K562 (cell line): ENCODE results near the gene SLC16A6.

Experiments used
- CCNT2 ChIP-seq: IDR thresholded peaks from 2 replicates; pipeline ENCODE4 v1.6.1; 2011; ENCODE audit warnings: borderline replicate concordance, low read depth, mild to moderate bottlenecking, moderate library complexity, mixed read lengths, low read length; ENCODE audit not compliant: insufficient read length; ENCODE audit errors: extremely low read depth
- CTCF ChIP-seq, 3 experiments: IDR thresholded peaks in 2 of 3; conservative IDR thresholded peaks in 1 of 3; 2 replicates each; pipeline ENCODE4 v1.5.1; 2011 to 2012; ENCODE audit warnings: low read length in 3 of 3, mild to moderate bottlenecking in 3 of 3, control low read depth in 2 of 3, improper control_type of control experiment in 1 of 3, inconsistent platforms in 1 of 3, low read depth in 1 of 3, mixed read lengths in 1 of 3, moderate library complexity in 1 of 3; ENCODE audit not compliant: insufficient read depth in 2 of 3
- KLF10 ChIP-seq: fragments of 250-450 bp; sonication (Bioruptor Pico); IDR thresholded peaks from 2 replicates; pipeline ENCODE4 v1.6.1; 2021; ENCODE audit warnings: matching md5 sums
- MED1 ChIP-seq: sonication (generic); formaldehyde crosslinking; IDR thresholded peaks from 2 replicates; pipeline ENCODE4 v1.8.1; 2023; ENCODE audit warnings: missing genetic modification reagents, borderline replicate concordance
- MTA3 ChIP-seq: fragments of 450-650 bp; formaldehyde crosslinking; IDR thresholded peaks from 2 replicates; pipeline ENCODE4 v1.6.1; 2017; ENCODE audit warnings: mild to moderate bottlenecking, borderline replicate concordance
- MXI1 ChIP-seq: IDR thresholded peaks from 2 replicates; pipeline ENCODE4 v1.6.1; 2011; ENCODE audit warnings: low read depth, mild to moderate bottlenecking, improper control_type of control experiment, low read length
- NFXL1 ChIP-seq: fragments of 450-650 bp; formaldehyde crosslinking; IDR thresholded peaks from 2 replicates; pipeline ENCODE4 v1.4.0; 2021; ENCODE audit warnings: mild to moderate bottlenecking
- NR1H2 ChIP-seq: sonication (generic); formaldehyde crosslinking; IDR thresholded peaks from 2 replicates; pipeline ENCODE4 v1.4.0; 2020; ENCODE audit warnings: mild to moderate bottlenecking, missing genetic modification reagents
- POLR2A ChIP-seq: fragments of 450-650 bp; conservative IDR thresholded peaks from 2 replicates; pipeline ENCODE4 v1.6.1; 2016
- SETDB1 ChIP-seq: IDR thresholded peaks from one replicate; pipeline ENCODE4 v1.6.1; 2012; ENCODE audit warnings: low read length, control low read depth, inconsistent platforms
- SNIP1 ChIP-seq: fragments of 450-650 bp; IDR thresholded peaks from 2 replicates; pipeline ENCODE4 v1.7.1; 2017; ENCODE audit warnings: low read depth, mild to moderate bottlenecking
- TGIF2 ChIP-seq: sonication (generic); formaldehyde crosslinking; IDR thresholded peaks from 2 replicates; pipeline ENCODE4 v1.8.1; 2022; ENCODE audit warnings: mild to moderate bottlenecking, missing genetic modification reagents, moderate library complexity
- ZNF586 ChIP-seq: fragments of 450-650 bp; formaldehyde crosslinking; conservative IDR thresholded peaks from 2 replicates; pipeline ENCODE4 v1.4.0; 2020; ENCODE audit warnings: mild to moderate bottlenecking, moderate library complexity
- ZNF644 ChIP-seq: fragments of 200-800 bp; sonication (Bioruptor generic); IDR thresholded peaks from 2 replicates; pipeline ENCODE4 v1.6.1; 2016; ENCODE audit warnings: low read depth, missing genetic modification characterization, missing compliant biosample characterization

DNA sequence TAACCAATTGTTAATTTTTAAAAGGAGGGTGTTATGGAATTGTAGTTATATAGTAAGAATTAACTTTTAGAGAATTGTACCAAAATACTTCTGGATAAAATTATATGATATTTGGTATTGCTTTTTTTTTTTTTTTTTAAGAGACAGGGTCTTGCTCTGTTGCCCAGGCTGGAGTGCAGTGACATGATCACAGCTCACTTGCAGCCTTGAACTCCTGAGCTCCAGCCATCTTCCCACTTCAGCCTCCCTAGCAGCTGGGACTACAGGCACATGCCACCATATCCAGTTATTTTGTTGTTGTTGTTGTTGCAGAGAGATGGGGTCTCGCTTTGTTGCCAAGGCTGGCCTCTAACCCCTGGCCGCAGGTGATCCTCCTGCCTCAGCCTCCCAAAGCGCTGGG, 8.9 kb upstream of the SLC16A6 start:
- TF ChIP-seq POLR2A, result no peak
- no peak for TF ChIP-seq TGIF2
- TF ChIP-seq NR1H2 (CRISPR knock-in tag), result no peak
- TF ChIP-seq MED1 (CRISPR knock-in tag), result no peak
- TF ChIP-seq ZNF644 (tag), result no peak
- no peak for TF ChIP-seq SNIP1
- TF ChIP-seq SETDB1, result no peak
- TF ChIP-seq KLF10, result no peak
- no peak for TF ChIP-seq MTA3
- TF ChIP-seq ZNF586 (CRISPR knock-in tag), result no peak
- TF ChIP-seq CTCF (IDR thresholded peaks at IDR 0.05 in 2 of 3, conservative IDR thresholded peaks at IDR 0.05 in 1 of 3; ENCODE audit: insufficient read depth in 2 of 3, low read depth in 1 of 3, low read length in 3 of 3), result no peak
- TF ChIP-seq NFXL1 (CRISPR knock-in tag), result no peak
- no peak for TF ChIP-seq CCNT2
- no peak for TF ChIP-seq MXI1
